ENCODE data around the gene FAHD2A. TPM values are rescaled to one million over a fixed set of nuclear protein-coding genes. Genes with fewer than 3 reads are reported as not detected.
"Not testable (repeated sequence)": the region's sequence is repeated elsewhere in the genome, so short reads cannot be mapped to it uniquely, and the experiment has no call there.

Gene FAHD2A
- total RNA-seq, 2 experiments from 2014 or later, result 33.2 to 33.6 TPM

DNA sequence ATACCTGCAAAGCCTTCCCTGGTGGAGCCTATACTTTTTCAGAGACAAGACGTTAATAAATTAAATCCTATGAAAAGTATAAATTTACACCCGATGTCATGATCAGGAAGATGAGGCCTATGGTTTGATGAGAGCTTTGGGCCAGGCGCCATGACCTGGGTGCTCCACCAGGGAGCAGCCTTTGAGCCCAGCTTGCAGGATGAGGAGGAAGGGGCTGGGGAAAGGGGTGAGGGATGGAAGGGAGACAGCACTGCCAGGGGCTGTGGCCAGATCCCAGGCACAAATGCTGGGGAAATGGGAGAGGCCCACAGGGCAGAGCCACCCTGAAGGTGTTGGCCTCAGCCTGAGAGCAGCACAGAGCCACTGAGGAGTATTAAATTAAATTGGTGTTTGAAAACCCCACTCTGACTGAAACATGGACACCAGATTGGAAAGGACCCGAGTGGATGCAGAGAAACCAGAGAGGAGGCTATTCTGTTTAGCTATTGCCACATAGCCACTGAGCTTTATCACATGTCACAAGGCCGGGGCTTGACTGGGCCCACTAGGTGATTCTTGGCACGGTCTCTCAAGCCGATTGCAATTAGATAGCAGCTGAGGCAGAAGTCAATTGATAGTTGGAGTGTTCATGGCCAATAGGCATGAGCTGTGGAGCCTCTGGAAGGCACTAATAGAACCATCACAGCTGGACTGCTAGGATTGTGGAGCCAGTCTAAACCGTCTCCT lies 9.6 kb upstream of the FAHD2A start:
- Mint-ChIP-seq H3K27ac (no peak overlapping the region), H3K4me3 (no peak overlapping the region), H3K9me3 (no peaks in the 10 kb centered on the region), H3K27me3 (no peaks in the 10 kb centered on the region), H3K36me3 (no peaks in the 10 kb centered on the region), H3K4me1 (no peaks in the 10 kb centered on the region)
- DNase-seq, result no peak

GRCh38 chr2:95393901-95394300 lies 8.6 kb upstream of the FAHD2A start:
- H3K27me3 Mint-ChIP-seq, result no peaks in the 10 kb centered on the region
- H3K4me3 Mint-ChIP-seq, result no peak overlapping the region
- no peak overlapping the region for H3K27ac Mint-ChIP-seq
- DNase-seq, result no peak
- no peaks in the 10 kb centered on the region for H3K4me1 Mint-ChIP-seq
- no peaks in the 10 kb centered on the region for H3K9me3 Mint-ChIP-seq
- H3K36me3 Mint-ChIP-seq, result no peaks in the 10 kb centered on the region

DNA sequence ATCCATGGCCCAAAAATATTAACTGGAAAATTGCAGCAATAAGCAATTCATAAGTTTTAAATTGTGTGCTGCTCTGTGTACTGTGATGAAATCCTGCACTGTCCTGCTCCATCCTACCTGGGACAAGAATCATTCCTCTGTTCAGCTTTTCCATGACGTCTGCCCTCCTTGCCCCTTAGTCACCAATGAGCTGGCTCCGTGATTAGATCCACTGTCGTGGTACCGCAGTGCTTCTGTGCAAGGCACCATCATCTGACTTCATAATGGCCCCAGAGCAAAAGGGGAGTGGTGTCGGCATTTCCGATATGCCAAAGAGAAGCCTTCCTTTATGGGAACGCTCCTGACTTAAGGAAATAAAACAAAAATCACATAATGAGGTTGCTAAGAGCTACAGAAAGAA lies 3.4 kb upstream of the FAHD2A start:
- no peak overlapping the region for H3K27ac Mint-ChIP-seq
- H3K4me3 Mint-ChIP-seq, result no peak overlapping the region
- peaks cover 13% of the 10 kb centered on the region for H3K4me1 Mint-ChIP-seq
- no peaks in the 10 kb centered on the region for H3K27me3 Mint-ChIP-seq
- no peak for DNase-seq
- H3K9me3 Mint-ChIP-seq, result no peaks in the 10 kb centered on the region
- peaks cover 4% of the 10 kb centered on the region for H3K36me3 Mint-ChIP-seq

DNA sequence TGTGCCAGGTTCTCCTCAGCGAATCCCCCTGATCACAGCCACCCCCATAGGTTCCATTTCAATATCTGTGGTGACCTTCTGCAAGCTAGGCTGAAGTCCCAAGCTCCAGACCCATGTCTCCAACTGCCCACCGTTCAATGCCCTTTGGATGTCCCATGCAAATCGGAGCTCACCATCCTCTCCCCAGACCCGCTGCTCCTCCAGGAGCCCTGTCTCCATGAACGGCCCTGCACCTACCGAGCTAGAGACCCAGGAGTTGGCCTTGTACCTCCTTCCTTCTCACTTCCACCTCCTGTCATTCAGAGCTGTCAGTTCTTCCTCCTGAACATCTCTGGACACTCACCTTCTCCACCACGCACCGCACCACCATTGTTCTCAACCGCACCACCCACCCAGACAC lies 1.0 kb upstream of the FAHD2A start:
- H3K36me3 Mint-ChIP-seq, result peaks cover 4% of the 10 kb centered on the region
- H3K9me3 Mint-ChIP-seq, result no peaks in the 10 kb centered on the region
- no peak for DNase-seq
- peaks cover 16% of the 10 kb centered on the region for H3K4me1 Mint-ChIP-seq
- peak overlapping the region; percentile 72 for H3K27ac Mint-ChIP-seq
- no peaks in the 10 kb centered on the region for H3K27me3 Mint-ChIP-seq
- peak overlapping the region; percentile 98 for H3K4me3 Mint-ChIP-seq

GRCh38 chr2:95402004-95402369 lies 521 bp upstream of the FAHD2A start:
- H3K27me3 Mint-ChIP-seq, H3K9me3 Mint-ChIP-seq, H3K36me3 Mint-ChIP-seq: not testable (repeated sequence)
- H3K4me1 Mint-ChIP-seq, result peaks cover 16% of the 10 kb centered on the region
- peak overlapping the region; percentile 98 for H3K4me3 Mint-ChIP-seq
- peak; percentile 14 for DNase-seq
- H3K27ac Mint-ChIP-seq, result peak overlapping the region; percentile 72

DNA sequence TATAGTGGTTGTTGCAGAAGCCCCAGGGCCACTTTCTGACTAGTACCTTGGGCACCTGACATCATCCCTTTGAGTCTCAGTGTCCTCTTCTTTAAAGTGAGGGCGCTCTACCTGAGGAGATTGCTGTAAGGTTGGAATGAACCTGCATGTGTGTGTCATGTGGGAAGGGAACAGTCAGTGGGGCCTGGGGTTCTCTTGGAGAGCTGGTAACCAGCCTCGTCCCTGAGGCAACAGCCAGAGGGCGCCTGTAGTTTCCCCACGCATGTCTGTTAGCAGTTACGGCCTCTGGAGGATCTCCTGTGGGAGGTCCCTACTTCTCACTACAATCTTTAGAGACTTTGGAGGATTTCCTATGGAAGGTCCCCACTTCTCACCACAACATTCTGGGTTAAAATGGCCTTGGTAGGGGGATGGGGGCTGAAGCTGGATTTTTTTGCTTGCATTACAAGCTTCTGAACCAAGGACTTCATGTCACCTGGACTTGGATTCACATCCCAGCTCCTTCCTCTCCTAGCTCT lies 755 bp downstream of the FAHD2A start:
- peak overlapping the region; percentile 94 for H3K27ac Mint-ChIP-seq
- peak; percentile 17 for DNase-seq
- peaks cover 16% of the 10 kb centered on the region for H3K4me1 Mint-ChIP-seq
- H3K27me3 Mint-ChIP-seq, H3K36me3 Mint-ChIP-seq, H3K9me3 Mint-ChIP-seq: not testable (repeated sequence)
- H3K4me3 Mint-ChIP-seq, result peak overlapping the region; percentile 98

- H3K36me3 Mint-ChIP-seq, H3K9me3 Mint-ChIP-seq, H3K27ac Mint-ChIP-seq, DNase-seq, H3K27me3 Mint-ChIP-seq: not testable (repeated sequence)
- peaks cover 16% of the 10 kb centered on the region for H3K4me1 Mint-ChIP-seq
- H3K4me3 Mint-ChIP-seq, result peak overlapping the region; percentile 98
Observed at GRCh38 chr2:95403824-95404223, 1.3 kb downstream of the FAHD2A start.

GRCh38 chr2:95404676-95405075 lies 2.2 kb downstream of the FAHD2A start:
- H3K9me3 Mint-ChIP-seq, H3K36me3 Mint-ChIP-seq, H3K27ac Mint-ChIP-seq, H3K27me3 Mint-ChIP-seq, DNase-seq, H3K4me3 Mint-ChIP-seq: not testable (repeated sequence)
- H3K4me1 Mint-ChIP-seq, result peaks cover 16% of the 10 kb centered on the region

GRCh38 chr2:95411239-95411638 lies 8.7 kb downstream of the FAHD2A start:
- not testable (repeated sequence) for H3K27ac Mint-ChIP-seq, H3K27me3 Mint-ChIP-seq, H3K36me3 Mint-ChIP-seq, H3K9me3 Mint-ChIP-seq, H3K4me1 Mint-ChIP-seq, DNase-seq, H3K4me3 Mint-ChIP-seq

DNA sequence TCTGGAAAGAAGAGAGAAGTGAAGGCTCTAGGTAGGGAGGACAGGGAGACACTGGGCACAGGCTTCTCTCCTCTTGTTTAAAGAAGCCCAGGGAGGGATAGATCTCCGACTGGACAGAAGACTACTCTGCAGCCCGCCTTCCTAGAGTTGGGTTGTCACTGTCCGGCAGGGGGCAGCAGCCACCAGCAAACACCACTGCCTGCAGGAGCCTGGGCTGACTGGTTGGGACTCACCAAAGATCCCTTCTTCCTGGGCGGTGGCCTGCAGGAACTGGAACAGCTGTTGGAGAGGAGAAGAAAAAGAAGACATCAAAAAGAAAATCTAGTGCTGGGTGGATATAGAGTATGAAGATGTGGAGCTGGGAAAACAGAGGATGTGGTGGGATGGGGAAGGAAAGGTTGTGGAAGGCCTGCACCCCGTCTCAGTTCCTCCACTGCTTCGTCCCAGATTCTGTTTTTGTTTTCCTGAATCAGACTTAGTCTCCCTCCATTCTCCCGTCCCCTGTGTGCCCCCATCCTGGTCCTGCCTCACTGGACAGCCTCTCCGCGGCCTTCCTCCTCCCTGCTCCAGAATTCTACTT lies 11.6 kb downstream of the FAHD2A start:
- not testable (repeated sequence) for H3K27me3 Mint-ChIP-seq
- peak; percentile 57 for DNase-seq

GRCh38 chr2:95415138-95415537 lies 12.6 kb downstream of the FAHD2A start:
- not testable (repeated sequence) for H3K27ac Mint-ChIP-seq, H3K36me3 Mint-ChIP-seq, H3K9me3 Mint-ChIP-seq, H3K4me1 Mint-ChIP-seq, H3K4me3 Mint-ChIP-seq, H3K27me3 Mint-ChIP-seq, DNase-seq

More for the DNA sequence above, 11.6 kb downstream of the FAHD2A start:
- H3K9me3 Mint-ChIP-seq, H3K36me3 Mint-ChIP-seq, H3K4me3 Mint-ChIP-seq, H3K27ac Mint-ChIP-seq, H3K4me1 Mint-ChIP-seq: not testable (repeated sequence)

GRCh38 chr2:95415561-95415960 lies 13.1 kb downstream of the FAHD2A start:
- H3K9me3 Mint-ChIP-seq, H3K36me3 Mint-ChIP-seq, H3K27ac Mint-ChIP-seq, DNase-seq, H3K4me1 Mint-ChIP-seq, H3K27me3 Mint-ChIP-seq, H3K4me3 Mint-ChIP-seq: not testable (repeated sequence)

DNA sequence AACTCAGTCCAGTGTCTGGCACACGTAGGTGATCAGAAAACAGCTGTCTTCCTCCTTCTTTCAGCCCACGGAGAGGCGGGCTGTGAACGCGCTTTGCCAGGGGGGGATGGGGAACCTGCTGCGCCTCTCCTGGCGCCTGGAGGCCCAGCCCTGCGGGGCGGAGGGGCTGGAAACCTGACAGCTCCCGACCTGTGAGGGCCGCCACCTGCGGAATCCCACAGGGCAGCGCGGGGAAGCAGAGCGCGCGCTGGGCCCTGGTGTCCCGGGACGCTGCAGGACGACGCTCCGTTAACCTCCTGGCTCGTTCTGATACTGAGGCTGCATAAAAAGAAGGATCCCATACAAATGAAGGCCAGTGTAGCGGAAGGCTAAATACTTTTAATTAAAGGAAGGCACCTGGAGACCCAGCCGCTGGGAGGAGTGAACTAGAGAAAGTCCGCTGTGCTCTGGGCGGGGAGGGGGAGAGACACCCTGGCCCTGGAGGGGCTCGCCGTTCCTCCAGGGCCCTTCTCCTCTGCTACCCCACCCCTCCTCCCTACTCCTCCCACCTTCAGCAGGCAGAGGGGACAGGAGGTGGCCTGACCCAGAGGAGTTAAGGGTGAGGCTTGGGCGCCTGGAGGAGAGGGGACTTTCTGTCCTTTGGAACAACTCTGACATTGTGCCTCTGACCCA lies 24.8 kb downstream of the FAHD2A start:
- not testable (repeated sequence) for H3K4me1 Mint-ChIP-seq, H3K4me3 Mint-ChIP-seq, H3K9me3 Mint-ChIP-seq, H3K27ac Mint-ChIP-seq, H3K27me3 Mint-ChIP-seq, DNase-seq, H3K36me3 Mint-ChIP-seq

DNA sequence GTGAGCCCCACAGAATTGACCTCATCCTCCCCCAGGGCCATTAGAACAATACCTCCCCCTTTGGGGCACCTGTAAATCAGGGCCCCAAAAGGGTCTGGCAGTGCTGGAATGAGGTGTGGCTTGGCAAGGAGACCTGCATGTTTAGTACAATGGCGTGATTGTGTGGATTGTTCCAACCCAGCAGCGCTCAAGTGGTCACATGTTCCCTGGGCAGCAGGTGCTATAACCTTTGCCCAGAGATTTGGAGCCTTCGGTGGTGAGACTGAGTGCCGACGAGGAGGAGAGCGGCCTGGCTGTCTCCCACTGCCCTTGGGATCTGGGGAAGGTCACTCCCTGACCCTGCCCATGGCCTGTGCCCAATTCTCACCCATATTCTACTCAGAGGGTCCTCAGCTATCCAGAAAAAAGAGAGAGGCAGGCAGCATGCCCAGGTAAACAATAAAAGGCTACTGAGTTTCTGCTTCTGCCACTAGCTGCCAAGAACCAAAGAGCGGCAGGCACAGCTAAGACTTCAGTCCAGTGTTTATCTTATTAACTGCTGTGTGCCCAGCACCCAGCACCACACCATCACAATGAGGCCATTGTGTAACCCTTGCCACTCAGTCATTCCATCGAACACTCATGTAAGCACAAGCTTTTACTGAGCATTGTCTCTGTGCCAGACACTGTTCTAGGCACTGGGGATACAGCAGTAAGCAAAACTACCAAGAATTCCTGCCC lies 27.4 kb downstream of the FAHD2A start:
- not testable (repeated sequence) for H3K9me3 Mint-ChIP-seq, H3K4me3 Mint-ChIP-seq, H3K27ac Mint-ChIP-seq, H3K4me1 Mint-ChIP-seq, H3K36me3 Mint-ChIP-seq, DNase-seq, H3K27me3 Mint-ChIP-seq

- not testable (repeated sequence) for H3K36me3 Mint-ChIP-seq, H3K4me1 Mint-ChIP-seq, H3K27me3 Mint-ChIP-seq, H3K27ac Mint-ChIP-seq, H3K9me3 Mint-ChIP-seq, DNase-seq, H3K4me3 Mint-ChIP-seq
Observed at GRCh38 chr2:95433373-95433772, 30.9 kb downstream of the FAHD2A start.
